ENCODE measurements around the gene PTPN3.

PTPN3 gene

GRCh38 chr9:109482391-109482916 lies 15.7 kb downstream of the PTPN3 start:
- DNase-seq (ENCODE audit: insufficient read length, low spot score) (no peak), FAIRE-seq (no peak)
- no peak for TF ChIP-seq CTCF (IDR thresholded peaks at IDR 0.05; ENCODE audit: insufficient read depth, missing control alignments)

- DNase-seq (ENCODE audit: insufficient read length, low spot score): no peak
- no peak for TF ChIP-seq CTCF (IDR thresholded peaks at IDR 0.05; ENCODE audit: insufficient read depth, missing control alignments)
- FAIRE-seq: no peak
Measured at GRCh38 chr9:109481856-109482255, 16.3 kb downstream of the PTPN3 start.

GRCh38 chr9:109479822-109480221 lies 18.3 kb downstream of the PTPN3 start:
- TF ChIP-seq CTCF (IDR thresholded peaks at IDR 0.05; ENCODE audit: insufficient read depth, missing control alignments): no peak
- DNase-seq (ENCODE audit: insufficient read length, low spot score): no peak
- no peak for FAIRE-seq

- FAIRE-seq: no peak
Measured at GRCh38 chr9:109478665-109479380, 19.3 kb downstream of the PTPN3 start.

GRCh38 chr9:109478051-109478563 lies 20.0 kb downstream of the PTPN3 start:
- TF ChIP-seq CTCF (IDR thresholded peaks at IDR 0.05; ENCODE audit: insufficient read depth, missing control alignments): no peak
- no peak for FAIRE-seq
- no peak for DNase-seq (ENCODE audit: insufficient read length, low spot score)

More at GRCh38 chr9:109478665-109479380, 19.3 kb downstream of the PTPN3 start:
- TF ChIP-seq CTCF (IDR thresholded peaks at IDR 0.05; ENCODE audit: insufficient read depth, missing control alignments): no peak
- DNase-seq (ENCODE audit: insufficient read length, low spot score): no peak

- TF ChIP-seq CTCF (IDR thresholded peaks at IDR 0.05; ENCODE audit: insufficient read depth, missing control alignments): no peak
- DNase-seq (ENCODE audit: insufficient read length, low spot score) (no peak), FAIRE-seq (no peak)
Measured at GRCh38 chr9:109477258-109478050, 20.7 kb downstream of the PTPN3 start.
